HepG2 (cell line): Measurements from ENCODE around the gene B4GALT3. TPM values are rescaled to one million over a fixed set of nuclear protein-coding genes. Genes with fewer than 3 reads are reported as not detected.

ENCODE experiments used
- ATAC-seq: fragments of 200-7000 bp; cut with Tn5 transposase; 3 replicates; pipeline ENCODE4 v1.9.1; 2020; ENCODE audit warnings: mild to moderate bottlenecking, moderate library complexity
- BruUV-seq: library from RNA; stranded (reverse); fragments of 400-500 nt; replicated peaks from 2 replicates; lab custom pipeline; 2021; lab: Mats Ljungman, UMichigan
- CTCF ChIA-PET: fragments of 300-600 bp; formaldehyde crosslinking; extraction: SDS; loops from one replicate; lab custom pipeline; 2021; ENCODE audit warnings: low total read pairs, inconsistent platforms, low intra/inter-chr PET ratio; lab: Yijun Ruan, JAX
- POLR2A ChIA-PET: fragments of 350-600 bp; sonication (Branson Sonifier 250); formaldehyde crosslinking; loops from one replicate; lab custom pipeline; 2020; ENCODE audit warnings: antibody characterized with exemption, inconsistent platforms; lab: Yijun Ruan, JAX
- DNase-seq: peaks from one replicate; pipeline ENCODE4 v3.0.0-alpha.2; 2015; ENCODE audit warnings: low spot score
- FAIRE-seq: peaks from 3 replicates; lab custom pipeline; 2011; peaks lifted over from hg19 to GRCh38; lab: Jason Lieb, UNC
- H2AFZ ChIP-seq: one replicate; pipeline ENCODE4 v1.6.1; 2011; ENCODE audit warnings: low read length, inconsistent platforms
- H3K27ac ChIP-seq: fragments of 300-600 bp; 3 replicates; pipeline ENCODE4 v1.8.0; 2011; ENCODE audit warnings: mixed run types, mild to moderate bottlenecking, mixed read lengths, low read length, inconsistent platforms; ENCODE audit not compliant: insufficient read depth; ENCODE audit errors: extremely low read length
- H3K27me3 ChIP-seq, 2 experiments: fragments of 200-600 bp in 1 of 2; 2 replicates in 1 of 2; 3 replicates in 1 of 2; pipeline versions ENCODE4 v1.6.0 to v1.8.0; 2011; ENCODE audit warnings: low read length in 2 of 2, mild to moderate bottlenecking in 2 of 2, moderate library complexity in 2 of 2, inconsistent platforms in 1 of 2; ENCODE audit not compliant: insufficient read depth in 2 of 2, control insufficient read depth in 1 of 2
- H3K36me3 ChIP-seq, 2 experiments: fragments of 200-600 bp in 1 of 2; replicated peaks in 1 of 2; 2 replicates in 1 of 2; 3 replicates in 1 of 2; pipeline versions ENCODE4 v1.5.1 to v1.8.0; 2011; ENCODE audit warnings: low read length in 2 of 2, inconsistent platforms in 1 of 2; ENCODE audit not compliant: insufficient read depth in 2 of 2, control insufficient read depth in 1 of 2
- H3K4me1 ChIP-seq: 2 replicates; pipeline ENCODE4 v1.5.1; 2012; ENCODE audit warnings: low read length, inconsistent platforms; ENCODE audit not compliant: insufficient read depth
- H3K4me2 ChIP-seq: 2 replicates; pipeline ENCODE4 v1.6.0; 2011; ENCODE audit warnings: low read depth, low read length, inconsistent platforms
- H3K4me3 ChIP-seq, 3 experiments: fragments of 200-600 bp in 1 of 3; sonication (generic), shearing (Covaris generic) in 1 of 3; replicated peaks in 1 of 3; 2 replicates each; pipeline ENCODE4 v1.5.1; 2011 to 2016; ENCODE audit warnings: low read length in 3 of 3, inconsistent platforms in 2 of 3, low read depth in 2 of 3, mild to moderate bottlenecking in 2 of 3, control low read depth in 1 of 3, mixed read lengths in 1 of 3; ENCODE audit not compliant: insufficient read depth in 1 of 3
- H3K79me2 ChIP-seq: one replicate; pipeline ENCODE4 v1.6.1; 2011; ENCODE audit warnings: low read length, inconsistent platforms; ENCODE audit not compliant: insufficient read depth
- H3K9ac ChIP-seq: 2 replicates; pipeline ENCODE4 v1.6.0; 2011; ENCODE audit warnings: mild to moderate bottlenecking, low read depth, low read length, inconsistent platforms; ENCODE audit not compliant: insufficient read depth
- H3K9me3 ChIP-seq: 2 replicates; pipeline ENCODE4 v1.5.1; 2012; ENCODE audit warnings: mild to moderate bottlenecking, low read length
- H4K20me1 ChIP-seq: 2 replicates; pipeline ENCODE4 v1.6.0; 2011; ENCODE audit warnings: inconsistent platforms, mild to moderate bottlenecking, low read length, moderate library complexity; ENCODE audit not compliant: insufficient read depth
- HOXA7 ChIP-seq: sonication (generic); formaldehyde crosslinking; IDR thresholded peaks from 2 replicates; pipeline ENCODE4 v1.8.1; 2022; ENCODE audit warnings: mild to moderate bottlenecking, missing genetic modification reagents, moderate library complexity
- HOXA9 ChIP-seq: sonication (generic); formaldehyde crosslinking; IDR thresholded peaks from 2 replicates; pipeline ENCODE4 v1.8.1; 2022; ENCODE audit warnings: missing genetic modification reagents, mild to moderate bottlenecking, moderate library complexity, borderline replicate concordance
- RBFOX2 ChIP-seq: fragments of 200-400 bp; formaldehyde crosslinking; IDR thresholded peaks from 2 replicates; pipeline ENCODE4 v1.6.1; 2017; ENCODE audit warnings: low read depth, mild to moderate bottlenecking, low read length
- TBL1XR1 ChIP-seq: fragments of 150-350 bp; IDR thresholded peaks from 2 replicates; pipeline ENCODE4 v1.6.1; 2014; ENCODE audit warnings: borderline replicate concordance, low read length; ENCODE audit not compliant: partially characterized antibody
- YEATS2 ChIP-seq: sonication (generic); formaldehyde crosslinking; IDR thresholded peaks from 2 replicates; pipeline ENCODE4 v1.4.0; 2020; ENCODE audit warnings: missing genetic modification reagents, borderline replicate concordance
- ZEB1 ChIP-seq: IDR thresholded peaks from 2 replicates; pipeline ENCODE4 v1.6.1; 2012; ENCODE audit warnings: mild to moderate bottlenecking, low read depth, inconsistent platforms; ENCODE audit not compliant: insufficient replicate concordance
- ZNF724P ChIP-seq: sonication (generic); formaldehyde crosslinking; IDR thresholded peaks from 2 replicates; pipeline ENCODE4 v1.8.0; 2022; ENCODE audit warnings: missing genetic modification reagents, borderline replicate concordance
- ZNF776 ChIP-seq: sonication (generic); formaldehyde crosslinking; IDR thresholded peaks from 2 replicates; pipeline ENCODE4 v1.4.0; 2020; ENCODE audit warnings: mild to moderate bottlenecking, missing genetic modification reagents
- WGBS: methylation state at CpG from one replicate; pipeline ENCODE4 v1.1.6; 2017; ENCODE audit warnings: low lambda C conversion rate; 5-methylcytosine and 5-hydroxymethylcytosine counted together
- in situ Hi-C: cut with HindIII; loops from 2 replicates; pipeline ENCODE4 v1.10.0; 2017; ENCODE audit warnings: low pct_unique_long_range_greater_than_20kb; ENCODE audit not compliant: extremely low pct_ligation_motif_present
- intact Hi-C: fragments of 100-400 bp; cut with micrococcal nuclease; formaldehyde crosslinking; loops from one replicate; pipeline ENCODE4 v1.10.0; 2022; ENCODE audit not compliant: unreplicated experiment
- polyA plus RNA-seq, 8 experiments: library from polyadenylated mRNA; depleted of rRNA in 3 of 8; stranded (reverse) in 7 of 8; unstranded in 1 of 8; fragments of >200 nt; fragmentation: Illumina TruSeq in 4 of 8; extraction: Trizol in 4 of 8; gene quantifications; 2 replicates each; pipeline versions ENCODE4 v1.2.1 to v1.2.3, GENCODE V29; 2011 to 2016; ENCODE audit warnings: low read depth in 4 of 8, missing spikeins in 1 of 8, mixed read lengths in 1 of 8; ENCODE audit not compliant: insufficient read depth in 1 of 8
- total RNA-seq, 5 experiments: library from RNA; depleted of rRNA; stranded (reverse); fragments of >200 nt; fragmentation: Illumina TruSeq; extraction: Trizol; gene quantifications; 2 replicates each; pipeline ENCODE4 v1.2.3, GENCODE V29; 2016; ENCODE audit warnings: low read depth in 1 of 5
- TF ChIP-seq, protein P1 (sequence below): sonication (generic); formaldehyde crosslinking; IDR thresholded peaks from 2 replicates; pipeline ENCODE4 v1.4.0; 2020; ENCODE audit warnings: missing genetic modification reagents

The B4GALT3 gene
- total and polyA plus RNA-seq, 2 of the 13 experiments (the other 11 are each of a cell fraction or from before 2014, with no cell fraction given), result 35.6 to 40.4 TPM

DNA sequence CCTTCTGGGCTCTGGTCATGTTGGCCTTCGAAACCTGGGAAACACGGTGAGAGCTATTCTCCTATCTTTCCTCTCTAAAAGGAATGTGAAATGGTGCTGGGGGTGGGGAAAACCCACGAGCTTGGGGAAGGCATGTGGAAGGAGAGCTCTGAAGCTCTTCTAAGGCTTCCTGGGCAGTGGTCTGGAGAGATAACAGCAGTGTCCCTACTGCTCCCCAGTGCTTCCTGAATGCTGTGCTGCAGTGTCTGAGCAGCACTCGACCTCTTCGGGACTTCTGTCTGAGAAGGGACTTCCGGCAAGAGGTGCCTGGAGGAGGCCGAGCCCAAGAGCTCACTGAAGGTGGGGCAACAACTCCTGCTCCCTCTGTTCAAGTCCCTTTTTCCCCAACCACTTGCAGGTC lies 15.3 kb downstream of the B4GALT3 start:
- Histone ChIP-seq H3K4me2 (no peak overlapping the region), H3K36me3 (peaks cover 11 to 43% of the 10 kb centered on the region in 2 experiments; a peak in 4 of 5 replicates), H3K79me2 (peaks cover 7% of the 10 kb centered on the region), H2AFZ (no peak overlapping the region), H3K9ac (no peak overlapping the region), H3K27ac (no peak overlapping the region), H3K27me3 (no peaks in the 10 kb centered on the region; a peak in 1 of 5 replicates), H3K4me1 (peaks cover 38% of the 10 kb centered on the region), H4K20me1 (no peaks in the 10 kb centered on the region), H3K4me3 (no peak overlapping the region), H3K9me3 (no peaks in the 10 kb centered on the region)
- no peak for ATAC-seq
- no peak for FAIRE-seq
- TF ChIP-seq RBFOX2 (0 out of 2 replicates have a peak, but pooled peaks have one; percentile 9), HOXA9 (no peak)
- TF ChIP-seq, protein P1, sequence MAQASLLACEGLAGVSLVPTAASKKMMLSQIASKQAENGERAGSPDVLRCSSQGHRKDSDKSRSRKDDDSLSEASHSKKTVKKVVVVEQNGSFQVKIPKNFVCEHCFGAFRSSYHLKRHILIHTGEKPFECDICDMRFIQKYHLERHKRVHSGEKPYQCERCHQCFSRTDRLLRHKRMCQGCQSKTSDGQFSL (CRISPR knock-in tag), result no peak
- in situ Hi-C loops (no loop called here), intact Hi-C loops (no loop called here)
- BruUV-seq, result no TSS peak
- DNase-seq, result no peak
- ChIA-PET CTCF (no interaction called here), POLR2A (no interaction called here)
- WGBS, result 86% methylated on average over 7 of the region's 7 CpGs

DNA sequence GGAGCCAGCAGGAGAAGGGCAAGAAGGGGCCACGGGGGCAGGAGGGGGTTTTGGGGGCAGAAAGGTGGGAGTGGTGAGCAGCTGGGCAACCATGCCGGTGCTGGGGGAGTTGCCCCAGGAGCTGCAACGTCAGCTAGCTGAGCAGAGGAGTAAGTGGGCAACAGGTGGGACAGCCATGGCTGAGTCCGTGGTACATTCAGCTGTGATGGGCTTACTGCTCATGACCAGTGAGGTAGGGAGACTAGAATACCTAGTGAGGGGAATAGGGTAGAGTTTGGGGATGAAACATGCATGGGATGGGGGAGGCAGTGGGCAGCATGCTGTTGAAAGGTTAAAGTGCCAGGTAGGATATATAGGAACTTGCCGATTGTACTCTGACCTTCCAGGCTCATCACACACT lies 15.7 kb downstream of the B4GALT3 start:
- H3K27ac ChIP-seq, result no peak overlapping the region
- in situ Hi-C loops (no loop called here), intact Hi-C loops (no loop called here)
- H3K4me1 ChIP-seq, result peaks cover 35% of the 10 kb centered on the region
- H3K4me2 ChIP-seq, result no peak overlapping the region
- H3K79me2 ChIP-seq, result peaks cover 7% of the 10 kb centered on the region
- DNase-seq (no peak), FAIRE-seq (no peak), ATAC-seq (no peak)
- H3K4me3 ChIP-seq, result no peak overlapping the region
- no peaks in the 10 kb centered on the region for H3K9me3 ChIP-seq
- no TSS peak for BruUV-seq
- no peak overlapping the region for H2AFZ ChIP-seq
- POLR2A ChIA-PET, result no interaction called here
- WGBS, result 94% methylated on average over 5 of the region's 5 CpGs
- H3K36me3 ChIP-seq, result peaks cover 11 to 43% of the 10 kb centered on the region in 2 experiments; a peak in 4 of 5 replicates
- H3K27me3 ChIP-seq, result no peaks in the 10 kb centered on the region; a peak in 1 of 5 replicates
- H4K20me1 ChIP-seq, result no peaks in the 10 kb centered on the region
- no peak for TF ChIP-seq ZNF776
- TF ChIP-seq ZNF724P (CRISPR knock-in tag), result no peak
- no peak for TF ChIP-seq TBL1XR1
- TF ChIP-seq ZEB1, result no peak
- TF ChIP-seq YEATS2, result no peak
- no peak for TF ChIP-seq HOXA7 (CRISPR knock-in tag)
- H3K9ac ChIP-seq, result no peak overlapping the region
- CTCF ChIA-PET, result no interaction called here
